ENCODE measurements around the gene TPH1.

TPH1 gene

GRCh38 chr11:18067372-18067771 lies 21.3 kb upstream of the TPH1 start:
- Histone ChIP-seq H3K9ac (ENCODE audit: low read depth in 1 of 2, low read length in 2 of 2) (no peak overlapping the region), H3K9me3 (ENCODE audit: control insufficient read depth in 1 of 2, low read length in 2 of 2) (no peaks in the 10 kb centered on the region), H3K27me3 (ENCODE audit: control insufficient read depth in 1 of 2, insufficient read depth in 2 of 2, low read length in 2 of 2) (no peaks in the 10 kb centered on the region), H3K36me3 (ENCODE audit: control insufficient read depth in 1 of 2, insufficient read depth in 2 of 2, low read length in 2 of 2) (no peaks in the 10 kb centered on the region), H3K4me3 (ENCODE audit: low read depth in 1 of 2, low read length in 2 of 2) (no peak overlapping the region), H3K4me1 (ENCODE audit: control insufficient read depth in 1 of 2, insufficient read depth in 2 of 2, low read length in 2 of 2) (no peaks in the 10 kb centered on the region), H3K27ac (ENCODE audit: low read depth, low read length) (no peak overlapping the region)

- H3K36me3 ChIP-seq (ENCODE audit: control insufficient read depth in 1 of 2, insufficient read depth in 2 of 2, low read length in 2 of 2) = no peaks in the 10 kb centered on the region
- no peak overlapping the region for H3K27ac ChIP-seq (ENCODE audit: low read depth, low read length)
- no peak overlapping the region for H3K4me3 ChIP-seq (ENCODE audit: low read depth in 1 of 2, low read length in 2 of 2)
- no peak overlapping the region for H3K9ac ChIP-seq (ENCODE audit: low read depth in 1 of 2, low read length in 2 of 2)
- no peaks in the 10 kb centered on the region for H3K9me3 ChIP-seq (ENCODE audit: control insufficient read depth in 1 of 2, low read length in 2 of 2)
- H3K4me1 ChIP-seq (ENCODE audit: control insufficient read depth in 1 of 2, insufficient read depth in 2 of 2, low read length in 2 of 2) = no peaks in the 10 kb centered on the region
- no peaks in the 10 kb centered on the region for H3K27me3 ChIP-seq (ENCODE audit: control insufficient read depth in 1 of 2, insufficient read depth in 2 of 2, low read length in 2 of 2)
These were observed 20.6 kb upstream of the TPH1 start for GRCh38 chr11:18066626-18067025.

GRCh38 chr11:18065572-18065971 lies 19.5 kb upstream of the TPH1 start:
- no peaks in the 10 kb centered on the region for H3K4me1 ChIP-seq (ENCODE audit: control insufficient read depth in 1 of 2, insufficient read depth in 2 of 2, low read length in 2 of 2)
- no peaks in the 10 kb centered on the region for H3K27me3 ChIP-seq (ENCODE audit: control insufficient read depth in 1 of 2, insufficient read depth in 2 of 2, low read length in 2 of 2)
- H3K36me3 ChIP-seq (ENCODE audit: control insufficient read depth in 1 of 2, insufficient read depth in 2 of 2, low read length in 2 of 2) = no peaks in the 10 kb centered on the region
- H3K9ac ChIP-seq (ENCODE audit: low read depth in 1 of 2, low read length in 2 of 2) = no peak overlapping the region
- H3K4me3 ChIP-seq (ENCODE audit: low read depth in 1 of 2, low read length in 2 of 2) = no peak overlapping the region
- no peak overlapping the region for H3K27ac ChIP-seq (ENCODE audit: low read depth, low read length)
- no peaks in the 10 kb centered on the region for H3K9me3 ChIP-seq (ENCODE audit: control insufficient read depth in 1 of 2, low read length in 2 of 2)

GRCh38 chr11:18064450-18065054 lies 18.5 kb upstream of the TPH1 start:
- no peaks in the 10 kb centered on the region for H3K36me3 ChIP-seq (ENCODE audit: control insufficient read depth in 1 of 2, insufficient read depth in 2 of 2, low read length in 2 of 2)
- no peak overlapping the region for H3K27ac ChIP-seq (ENCODE audit: low read depth, low read length)
- no peaks in the 10 kb centered on the region for H3K4me1 ChIP-seq (ENCODE audit: control insufficient read depth in 1 of 2, insufficient read depth in 2 of 2, low read length in 2 of 2)
- H3K9ac ChIP-seq (ENCODE audit: low read depth in 1 of 2, low read length in 2 of 2) = no peak overlapping the region
- no peaks in the 10 kb centered on the region for H3K27me3 ChIP-seq (ENCODE audit: control insufficient read depth in 1 of 2, insufficient read depth in 2 of 2, low read length in 2 of 2)
- no peak overlapping the region for H3K4me3 ChIP-seq (ENCODE audit: low read depth in 1 of 2, low read length in 2 of 2)
- H3K9me3 ChIP-seq (ENCODE audit: control insufficient read depth in 1 of 2, low read length in 2 of 2) = no peaks in the 10 kb centered on the region

GRCh38 chr11:18063862-18064434 lies 17.9 kb upstream of the TPH1 start:
- H3K9me3 ChIP-seq (ENCODE audit: control insufficient read depth in 1 of 2, low read length in 2 of 2) = no peaks in the 10 kb centered on the region
- H3K9ac ChIP-seq (ENCODE audit: low read depth in 1 of 2, low read length in 2 of 2) = no peak overlapping the region
- no peak overlapping the region for H3K27ac ChIP-seq (ENCODE audit: low read depth, low read length)
- no peaks in the 10 kb centered on the region for H3K4me1 ChIP-seq (ENCODE audit: control insufficient read depth in 1 of 2, insufficient read depth in 2 of 2, low read length in 2 of 2)
- H3K4me3 ChIP-seq (ENCODE audit: low read depth in 1 of 2, low read length in 2 of 2) = no peak overlapping the region
- H3K36me3 ChIP-seq (ENCODE audit: control insufficient read depth in 1 of 2, insufficient read depth in 2 of 2, low read length in 2 of 2) = no peaks in the 10 kb centered on the region
- no peaks in the 10 kb centered on the region for H3K27me3 ChIP-seq (ENCODE audit: control insufficient read depth in 1 of 2, insufficient read depth in 2 of 2, low read length in 2 of 2)

- Histone ChIP-seq H3K27ac (ENCODE audit: low read depth, low read length) (no peak overlapping the region), H3K4me3 (ENCODE audit: low read depth in 1 of 2, low read length in 2 of 2) (no peak overlapping the region)
These were observed 17.1 kb upstream of the TPH1 start for GRCh38 chr11:18063125-18063524.

GRCh38 chr11:18061351-18061750 lies 15.3 kb upstream of the TPH1 start:
- Histone ChIP-seq H3K27ac (ENCODE audit: low read depth, low read length) (no peak overlapping the region), H3K9ac (ENCODE audit: low read depth in 1 of 2, low read length in 2 of 2) (no peak overlapping the region), H3K4me3 (ENCODE audit: low read depth in 1 of 2, low read length in 2 of 2) (no peak overlapping the region), H3K4me1 (ENCODE audit: control insufficient read depth in 1 of 2, insufficient read depth in 2 of 2, low read length in 2 of 2) (no peaks in the 10 kb centered on the region), H3K27me3 (ENCODE audit: control insufficient read depth in 1 of 2, insufficient read depth in 2 of 2, low read length in 2 of 2) (no peaks in the 10 kb centered on the region), H3K9me3 (ENCODE audit: control insufficient read depth in 1 of 2, low read length in 2 of 2) (no peaks in the 10 kb centered on the region), H3K36me3 (ENCODE audit: control insufficient read depth in 1 of 2, insufficient read depth in 2 of 2, low read length in 2 of 2) (no peaks in the 10 kb centered on the region)

More at GRCh38 chr11:18063125-18063524, 17.1 kb upstream of the TPH1 start:
- no peak overlapping the region for H3K9ac ChIP-seq (ENCODE audit: low read depth in 1 of 2, low read length in 2 of 2)
- no peaks in the 10 kb centered on the region for H3K36me3 ChIP-seq (ENCODE audit: control insufficient read depth in 1 of 2, insufficient read depth in 2 of 2, low read length in 2 of 2)
- H3K4me1 ChIP-seq (ENCODE audit: control insufficient read depth in 1 of 2, insufficient read depth in 2 of 2, low read length in 2 of 2) = no peaks in the 10 kb centered on the region
- H3K27me3 ChIP-seq (ENCODE audit: control insufficient read depth in 1 of 2, insufficient read depth in 2 of 2, low read length in 2 of 2) = no peaks in the 10 kb centered on the region
- no peaks in the 10 kb centered on the region for H3K9me3 ChIP-seq (ENCODE audit: control insufficient read depth in 1 of 2, low read length in 2 of 2)

- no peaks in the 10 kb centered on the region for H3K36me3 ChIP-seq (ENCODE audit: control insufficient read depth in 1 of 2, insufficient read depth in 2 of 2, low read length in 2 of 2)
These were observed 10.6 kb upstream of the TPH1 start for GRCh38 chr11:18056561-18057181.

GRCh38 chr11:18054511-18055103 lies 8.5 kb upstream of the TPH1 start:
- Histone ChIP-seq H3K9ac (ENCODE audit: low read depth in 1 of 2, low read length in 2 of 2) (no peak overlapping the region), H3K36me3 (ENCODE audit: control insufficient read depth in 1 of 2, insufficient read depth in 2 of 2, low read length in 2 of 2) (no peaks in the 10 kb centered on the region), H3K27ac (ENCODE audit: low read depth, low read length) (no peak overlapping the region), H3K9me3 (ENCODE audit: control insufficient read depth in 1 of 2, low read length in 2 of 2) (no peaks in the 10 kb centered on the region), H3K4me1 (ENCODE audit: control insufficient read depth in 1 of 2, insufficient read depth in 2 of 2, low read length in 2 of 2) (no peaks in the 10 kb centered on the region), H3K27me3 (ENCODE audit: control insufficient read depth in 1 of 2, insufficient read depth in 2 of 2, low read length in 2 of 2) (no peaks in the 10 kb centered on the region), H3K4me3 (ENCODE audit: low read depth in 1 of 2, low read length in 2 of 2) (no peak overlapping the region)

More at GRCh38 chr11:18056561-18057181, 10.6 kb upstream of the TPH1 start:
- Histone ChIP-seq H3K4me3 (ENCODE audit: low read depth in 1 of 2, low read length in 2 of 2) (no peak overlapping the region), H3K9ac (ENCODE audit: low read depth in 1 of 2, low read length in 2 of 2) (no peak overlapping the region), H3K4me1 (ENCODE audit: control insufficient read depth in 1 of 2, insufficient read depth in 2 of 2, low read length in 2 of 2) (no peaks in the 10 kb centered on the region), H3K27ac (ENCODE audit: low read depth, low read length) (no peak overlapping the region), H3K27me3 (ENCODE audit: control insufficient read depth in 1 of 2, insufficient read depth in 2 of 2, low read length in 2 of 2) (no peaks in the 10 kb centered on the region), H3K9me3 (ENCODE audit: control insufficient read depth in 1 of 2, low read length in 2 of 2) (no peaks in the 10 kb centered on the region)

- Histone ChIP-seq H3K9ac (ENCODE audit: low read depth in 1 of 2, low read length in 2 of 2) (no peak overlapping the region), H3K9me3 (ENCODE audit: control insufficient read depth in 1 of 2, low read length in 2 of 2) (no peaks in the 10 kb centered on the region), H3K27ac (ENCODE audit: low read depth, low read length) (no peak overlapping the region), H3K27me3 (ENCODE audit: control insufficient read depth in 1 of 2, insufficient read depth in 2 of 2, low read length in 2 of 2) (peaks cover 12 to 16% of the 10 kb centered on the region in 2 donors), H3K4me3 (ENCODE audit: low read depth in 1 of 2, low read length in 2 of 2) (no peak overlapping the region), H3K4me1 (ENCODE audit: control insufficient read depth in 1 of 2, insufficient read depth in 2 of 2, low read length in 2 of 2) (peaks cover 0 to 5% of the 10 kb centered on the region in 2 donors), H3K36me3 (ENCODE audit: control insufficient read depth in 1 of 2, insufficient read depth in 2 of 2, low read length in 2 of 2) (no peaks in the 10 kb centered on the region)
These were observed 4.8 kb upstream of the TPH1 start for GRCh38 chr11:18050848-18051247.

Measured in duodenal mucosa (tissue), 2 donors.